OCI-LY7 (cell line): Measurements from ENCODE around the gene NUDT22.

ENCODE experiments used
- CTCF ChIP-seq: fragments of 200-600 bp; sonication (generic); conservative IDR thresholded peaks from 2 replicates; pipeline ENCODE4 v1.5.1; 2014; ENCODE audit warnings: mild to moderate bottlenecking, antibody characterized with exemption, low read length, moderate library complexity, mixed read lengths
- EZH2phosphoT487 ChIP-seq: fragments of 200-600 bp; sonication (generic); IDR thresholded peaks from 2 replicates; pipeline ENCODE4 v1.6.1; 2018; ENCODE audit warnings: low read depth, borderline replicate concordance, mild to moderate bottlenecking, mixed run types, antibody characterized with exemption, low read length, moderate library complexity, mixed read lengths

- no peak for TF ChIP-seq EZH2phosphoT487
- TF ChIP-seq CTCF: no peak
Observed at GRCh38 chr11:64260147-64260708, 34.2 kb downstream of the NUDT22 start.
